NCI-H226 (cell line): ENCODE results near the gene SGTA.
A peak's percentile ranks its signal among the peaks of the same experiment; 100 is the strongest.
"Not testable (repeated sequence)": the region's sequence is repeated elsewhere in the genome, so short reads cannot be mapped to it uniquely, and the experiment has no call there.

Experiments used
- DNase-seq: peaks from one replicate; pipeline ENCODE4 v3.0.0-alpha.2; 2015

SGTA gene

GRCh38 chr19:2782936-2783780 is at the start of gene SGTA:
TSS of gene SGTA (minus strand) at chr19:2783273. CDS start at chr19:2769068, 14,205 bp downstream.
- peak; percentile 98 for DNase-seq

DNA sequence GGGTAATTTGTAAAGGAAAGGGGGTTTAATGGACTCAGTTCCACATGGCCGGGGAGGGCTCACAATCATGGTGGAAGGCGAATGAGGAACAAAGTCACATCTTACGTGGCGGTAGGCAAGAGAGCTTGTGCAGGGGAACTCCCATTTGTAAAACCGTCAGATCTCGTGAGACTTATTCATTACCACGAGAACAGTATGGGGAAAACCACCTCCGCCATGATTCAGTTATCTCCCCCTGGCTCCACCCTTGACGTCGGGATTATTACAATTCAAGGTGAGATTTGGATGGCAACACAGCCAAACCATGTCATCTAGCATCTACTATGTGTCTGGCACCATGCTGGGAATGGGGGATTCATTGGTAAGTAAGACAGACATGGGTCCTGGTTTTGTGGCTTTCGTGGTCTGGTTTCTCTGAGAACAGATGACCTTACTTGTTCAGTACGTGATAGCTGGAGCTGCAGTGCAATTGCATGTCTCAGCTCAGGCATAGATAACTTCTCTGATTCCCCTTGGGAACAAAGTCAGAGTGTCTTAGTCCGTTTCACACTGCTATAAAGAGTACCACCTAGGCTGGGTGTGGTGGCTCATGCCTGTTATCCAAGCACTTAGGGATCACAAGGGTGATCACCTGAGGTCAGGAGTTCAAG is 44.9 kb upstream of the SGTA start:
- DNase-seq = no peak

GRCh38 chr19:2827022-2827421 is 43.9 kb upstream of the SGTA start:
- no peak for DNase-seq

GRCh38 chr19:2824129-2824528 is 41.1 kb upstream of the SGTA start:
- no peak for DNase-seq

GRCh38 chr19:2823646-2824045 is 40.6 kb upstream of the SGTA start:
- DNase-seq = no peak

- DNase-seq = no peak
These were observed 39.8 kb upstream of the SGTA start for GRCh38 chr19:2822846-2823245.

GRCh38 chr19:2820112-2820702 is 37.1 kb upstream of the SGTA start:
- DNase-seq = no peak

GRCh38 chr19:2819540-2820111 is 36.6 kb upstream of the SGTA start, which contains the start of gene ZNF554:
TSS of gene ZNF554 (plus strand) at chr19:2819868. CDS start at chr19:2820072, 204 bp downstream.
- DNase-seq = peak; percentile 85

GRCh38 chr19:2817237-2817829 is 34.3 kb upstream of the SGTA start:
- not testable (repeated sequence) for DNase-seq

GRCh38 chr19:2816641-2817040 is 33.6 kb upstream of the SGTA start:
- DNase-seq = no peak

- no peak for DNase-seq
These were observed 32.9 kb upstream of the SGTA start for GRCh38 chr19:2815923-2816322.

DNA sequence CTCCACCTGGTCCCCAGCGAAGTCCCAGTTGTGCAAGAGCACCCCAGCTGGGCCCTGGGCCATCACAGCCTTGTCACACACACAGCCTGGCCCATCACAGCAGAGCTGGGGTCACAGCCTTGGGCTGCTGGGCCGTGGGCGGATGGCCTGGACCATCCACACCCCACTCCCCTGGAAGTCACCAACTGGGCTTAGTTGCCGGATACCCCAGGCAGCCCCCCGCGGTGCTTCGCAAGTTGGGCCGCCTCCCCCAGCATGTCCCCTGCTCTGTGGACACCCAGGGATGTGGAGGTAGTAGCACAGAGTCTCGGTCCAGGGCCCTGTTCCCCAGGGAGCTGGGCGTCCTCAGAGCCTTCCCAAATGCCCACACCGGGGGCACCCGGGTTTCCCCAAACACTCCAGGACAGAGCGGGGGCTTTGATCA is 32.1 kb upstream of the SGTA start:
- DNase-seq = no peak

- no peak for DNase-seq
These were observed 31.4 kb upstream of the SGTA start for GRCh38 chr19:2814426-2814825.

- DNase-seq = no peak
These were observed 30.4 kb upstream of the SGTA start for GRCh38 chr19:2813235-2814160.

- DNase-seq = no peak
These were observed 29.6 kb upstream of the SGTA start for GRCh38 chr19:2812414-2813234.

- DNase-seq = no peak
These were observed 28.8 kb upstream of the SGTA start for GRCh38 chr19:2811735-2812413.

DNA sequence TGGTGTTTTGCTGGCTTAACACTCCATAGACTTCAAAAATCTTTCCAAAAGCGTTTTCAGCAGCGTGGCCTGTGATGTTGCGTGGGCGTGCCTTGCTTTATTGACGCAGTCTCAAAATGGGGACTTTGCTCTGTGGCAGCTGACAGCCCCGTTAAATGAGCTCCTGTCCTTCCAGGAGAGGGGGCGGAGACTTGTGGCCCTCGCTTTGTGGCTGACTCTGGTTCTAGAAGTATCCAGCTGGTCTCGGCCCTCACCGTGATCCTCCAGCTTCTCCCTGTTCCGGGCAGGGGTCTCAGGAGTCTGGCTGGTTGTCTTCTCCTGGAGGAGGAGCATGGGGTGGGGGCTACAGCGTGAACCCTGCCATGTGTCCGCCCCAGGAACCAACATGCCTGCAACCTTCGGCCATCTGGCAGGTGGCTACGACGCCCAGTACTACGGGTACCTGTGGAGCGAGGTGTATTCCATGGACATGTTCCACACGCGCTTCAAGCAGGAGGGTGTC is 28.2 kb upstream of the SGTA start:
- DNase-seq = no peak

DNA sequence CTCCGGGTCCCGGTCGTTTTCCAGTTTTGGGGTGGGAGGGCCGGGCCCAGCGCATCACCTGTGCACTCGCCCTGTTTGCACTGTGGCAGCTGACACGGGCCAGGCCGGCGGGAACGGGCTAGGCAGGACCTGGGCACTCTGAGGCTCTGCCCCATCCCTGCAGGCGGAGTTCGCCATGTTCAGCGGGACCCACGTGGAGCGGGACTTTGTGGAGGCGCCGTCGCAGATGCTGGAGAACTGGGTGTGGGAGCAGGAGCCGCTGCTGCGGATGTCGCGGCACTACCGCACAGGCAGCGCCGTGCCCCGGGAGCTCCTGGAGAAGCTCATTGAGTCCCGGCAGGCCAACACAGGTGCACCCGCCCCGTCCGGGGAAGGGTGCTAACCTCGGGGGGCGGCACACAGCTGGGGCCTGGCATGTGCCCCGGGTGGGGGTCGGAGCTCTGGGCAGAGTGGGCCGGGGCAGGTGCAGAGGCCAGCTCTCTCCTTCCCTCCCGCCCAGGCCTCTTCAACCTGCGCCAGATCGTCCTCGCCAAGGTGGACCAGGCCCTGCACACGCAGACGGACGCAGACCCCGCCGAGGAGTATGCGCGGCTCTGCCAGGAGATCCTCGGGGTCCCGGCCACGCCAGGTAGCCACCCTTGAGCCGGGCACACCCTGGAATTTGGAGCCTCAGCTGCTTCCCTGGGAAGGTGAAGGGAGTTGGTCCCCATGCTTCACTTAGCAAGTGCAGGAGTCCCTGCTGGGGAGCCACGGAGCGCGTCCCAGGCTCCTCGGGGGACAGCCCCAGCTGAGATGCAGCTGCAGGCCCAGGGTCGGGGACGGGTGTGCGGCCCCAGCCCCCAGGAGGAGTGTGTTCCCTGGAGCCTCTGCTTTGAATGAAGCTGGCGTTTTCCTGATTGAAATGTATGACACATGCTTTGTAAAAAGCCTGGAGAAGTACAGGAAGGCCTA is 27.3 kb upstream of the SGTA start:
- DNase-seq = no peak
